Fibroblast of skin of right biceps (primary cell): ENCODE results near the gene C1RL.
A peak's percentile ranks its signal among the peaks of the same experiment; 100 is the strongest.
"Not testable (repeated sequence)": the region's sequence is repeated elsewhere in the genome, so short reads cannot be mapped to it uniquely, and the experiment has no call there.

Experiments
- DNase-seq: peaks from one replicate; pipeline ENCODE4 v3.0.0-alpha.2; 2013

Gene C1RL

GRCh38 chr12:7114008-7114407 is 5.0 kb upstream of the C1RL start:
- no peak for DNase-seq

- DNase-seq = peak; percentile 37
Measured at GRCh38 chr12:7113389-7113871, 4.4 kb upstream of the C1RL start.

GRCh38 chr12:7112041-7112440 is 3.0 kb upstream of the C1RL start:
- no peak for DNase-seq

GRCh38 chr12:7110661-7111060 is 1.6 kb upstream of the C1RL start:
- DNase-seq = no peak

GRCh38 chr12:7109572-7109920 is 532 bp upstream of the C1RL start:
- DNase-seq = no peak

- peak; percentile 80 for DNase-seq
Measured at GRCh38 chr12:7108003-7108795, 815 bp downstream of the C1RL start.

GRCh38 chr12:7107636-7108002 is 1.4 kb downstream of the C1RL start:
- DNase-seq = no peak

- not testable (repeated sequence) for DNase-seq
Measured at GRCh38 chr12:7107181-7107580, 1.8 kb downstream of the C1RL start.

GRCh38 chr12:7106082-7106481 is 2.9 kb downstream of the C1RL start:
- DNase-seq = no peak

GRCh38 chr12:7103837-7104584 is 5.0 kb downstream of the C1RL start:
- no peak for DNase-seq

- DNase-seq = no peak
Measured at GRCh38 chr12:7102582-7102981, 6.4 kb downstream of the C1RL start.

- no peak for DNase-seq
Measured at GRCh38 chr12:7101694-7102131, 7.3 kb downstream of the C1RL start.

GRCh38 chr12:7101047-7101693 is 7.8 kb downstream of the C1RL start:
- DNase-seq = no peak

GRCh38 chr12:7100239-7100638 is 8.8 kb downstream of the C1RL start:
- DNase-seq = no peak

GRCh38 chr12:7099290-7099996 is 9.6 kb downstream of the C1RL start:
- DNase-seq = no peak

GRCh38 chr12:7096979-7097378 is 12.0 kb downstream of the C1RL start:
- DNase-seq = no peak

- no peak for DNase-seq
Measured at GRCh38 chr12:7096006-7096932, 12.7 kb downstream of the C1RL start.

GRCh38 chr12:7093892-7094291 is 15.1 kb downstream of the C1RL start:
- peak; percentile 40 for DNase-seq

- DNase-seq = no peak
Measured at GRCh38 chr12:7093486-7093885, 15.5 kb downstream of the C1RL start.

GRCh38 chr12:7092986-7093460 is 16.0 kb downstream of the C1RL start:
- DNase-seq = no peak

GRCh38 chr12:7092229-7092985 is 16.6 kb downstream of the C1RL start, which contains the start of gene C1R:
TSS of gene C1R (minus strand) at chr12:7092445. CDS start at chr12:7092388, 57 bp downstream.
- DNase-seq = peak; percentile 94
